GM18858 (cell line): ENCODE data around the gene ADCY5.
A peak's percentile ranks its signal among the peaks of the same experiment; 100 is the strongest.
"Not testable (repeated sequence)": the region's sequence is repeated elsewhere in the genome, so short reads cannot be mapped to it uniquely, and the experiment has no call there.

Experiments used
- ATAC-seq: cut with Tn5 transposase; IDR thresholded peaks from one replicate; pipeline ENCODE4 v1.9.1; 2021; ENCODE audit not compliant: unreplicated experiment

The ADCY5 gene

GRCh38 chr3:123277106-123277505 lies 171.8 kb downstream of the ADCY5 start:
- ATAC-seq, result no peak

GRCh38 chr3:123276346-123277006 lies 172.4 kb downstream of the ADCY5 start:
- ATAC-seq, result no peak

- ATAC-seq, result no peak
Measured at GRCh38 chr3:123275691-123276090, 173.2 kb downstream of the ADCY5 start.

GRCh38 chr3:123272547-123272946 lies 176.3 kb downstream of the ADCY5 start:
- ATAC-seq, result no peak

- ATAC-seq, result no peak
Measured at GRCh38 chr3:123271466-123272159, 177.3 kb downstream of the ADCY5 start.

GRCh38 chr3:123270818-123271217 lies 178.1 kb downstream of the ADCY5 start:
- no peak for ATAC-seq

- ATAC-seq, result no peak
Measured at GRCh38 chr3:123267821-123268220, 181.1 kb downstream of the ADCY5 start.

GRCh38 chr3:123263941-123264340 lies 184.9 kb downstream of the ADCY5 start:
- ATAC-seq, result no peak

GRCh38 chr3:123262868-123263267 lies 186.0 kb downstream of the ADCY5 start:
- no peak for ATAC-seq

GRCh38 chr3:123262226-123262625 lies 186.7 kb downstream of the ADCY5 start:
- no peak for ATAC-seq

- ATAC-seq, result no peak
Measured at GRCh38 chr3:123261666-123262065, 187.2 kb downstream of the ADCY5 start.

GRCh38 chr3:123258811-123259420 lies 190.0 kb downstream of the ADCY5 start:
- ATAC-seq, result peak; percentile 58

GRCh38 chr3:123258359-123258758 lies 190.5 kb downstream of the ADCY5 start:
- no peak for ATAC-seq

- ATAC-seq, result no peak
Measured at GRCh38 chr3:123256256-123256655, 192.6 kb downstream of the ADCY5 start.

GRCh38 chr3:123246866-123247265 lies 202.0 kb downstream of the ADCY5 start:
- ATAC-seq, result no peak

- no peak for ATAC-seq
Measured at GRCh38 chr3:123244128-123244527, 204.8 kb downstream of the ADCY5 start.

GRCh38 chr3:123239756-123240155 lies 209.1 kb downstream of the ADCY5 start:
- no peak for ATAC-seq

- not testable (repeated sequence) for ATAC-seq
Measured at GRCh38 chr3:123239186-123239585, 209.7 kb downstream of the ADCY5 start.

GRCh38 chr3:123236902-123237301 lies 212.0 kb downstream of the ADCY5 start:
- no peak for ATAC-seq
